Anterior cingulate cortex (tissue), 58 donors: ENCODE results near the gene SFMBT2.

Experiments used
- DNase-seq, 58 donors: peaks; one replicate each; lab custom pipeline; 2025; lab: John Stamatoyannopoulos, UW

Gene SFMBT2

GRCh38 chr10:7428673-7429350 is 18.0 kb upstream of the SFMBT2 start:
- no peak for DNase-seq

GRCh38 chr10:7426349-7426748 is 15.5 kb upstream of the SFMBT2 start:
- DNase-seq: no peak

- DNase-seq: no peak
Observed at GRCh38 chr10:7425691-7426090, 14.9 kb upstream of the SFMBT2 start.

- DNase-seq: no peak
Observed at GRCh38 chr10:7424919-7425318, 14.1 kb upstream of the SFMBT2 start.

GRCh38 chr10:7424315-7424714 is 13.5 kb upstream of the SFMBT2 start:
- peak in 3 of 58 donors; percentile 13 to 37 (median 19) for DNase-seq

GRCh38 chr10:7423521-7423920 is 12.7 kb upstream of the SFMBT2 start:
- no peak for DNase-seq

GRCh38 chr10:7421526-7421925 is 10.7 kb upstream of the SFMBT2 start:
- DNase-seq: no peak

- DNase-seq: no peak
Observed at GRCh38 chr10:7419998-7420397, 9.2 kb upstream of the SFMBT2 start.

GRCh38 chr10:7417807-7418206 is 7.0 kb upstream of the SFMBT2 start:
- DNase-seq: no peak

- peak in 1 of 58 donors; percentile 33 for DNase-seq
Observed at GRCh38 chr10:7417103-7417623, 6.3 kb upstream of the SFMBT2 start.

- no peak for DNase-seq
Observed at GRCh38 chr10:7414766-7415165, 3.9 kb upstream of the SFMBT2 start.

GRCh38 chr10:7412928-7413282 is 2.1 kb upstream of the SFMBT2 start:
- peak in 1 of 58 donors; percentile 24 for DNase-seq

- peak in 46 of 58 donors; percentile 12 to 70 (median 42) for DNase-seq
Observed at GRCh38 chr10:7412237-7412927, 1.5 kb upstream of the SFMBT2 start.

- DNase-seq: peak in 1 of 58 donors; percentile 49
Observed at GRCh38 chr10:7411671-7412128, 866 bp upstream of the SFMBT2 start.

GRCh38 chr10:7410301-7410861 is 453 bp downstream of the SFMBT2 start:
- peak in 14 of 58 donors; percentile 11 to 54 (median 28) for DNase-seq

GRCh38 chr10:7409732-7410168 is 1.1 kb downstream of the SFMBT2 start:
- DNase-seq: peak in 9 of 58 donors; percentile 8 to 35 (median 13)

GRCh38 chr10:7409045-7409731 is 1.6 kb downstream of the SFMBT2 start:
- DNase-seq: peak in 33 of 58 donors; percentile 6 to 70 (median 48)

- DNase-seq: peak in 51 of 58 donors; percentile 17 to 73 (median 58)
Observed at GRCh38 chr10:7408291-7409044, 2.4 kb downstream of the SFMBT2 start.

- DNase-seq: peak in 31 of 58 donors; percentile 1 to 73 (median 37)
Observed at GRCh38 chr10:7407368-7408290, 3.2 kb downstream of the SFMBT2 start.
